HEK293 (cell line): ENCODE results near the gene EPHB1.

Experiments
- CTCF ChIA-PET: fragments of 350-600 bp; formaldehyde crosslinking; extraction: SDS; loops from one replicate; lab custom pipeline; 2021; ENCODE audit warnings: antibody characterized with exemption; lab: Yijun Ruan, JAX
- POLR2A ChIA-PET: fragments of 300-600 bp; formaldehyde crosslinking; extraction: SDS; loops from one replicate; lab custom pipeline; 2020; ENCODE audit warnings: antibody characterized with exemption, inconsistent platforms; lab: Yijun Ruan, JAX
- H3K27ac ChIP-seq: fragments of 200-500 bp; sonication (Bioruptor generic); 2 replicates; pipeline ENCODE4 v1.5.1; 2014; ENCODE audit warnings: low read depth, low read length, control low read depth, inconsistent platforms; ENCODE audit errors: extremely low read depth
- H3K36me3 ChIP-seq, 2 experiments: fragments of 200-500 bp in 1 of 2; sonication (Bioruptor generic) in 1 of 2; 1 replicate in 1 of 2; 2 replicates in 1 of 2; pipeline ENCODE4 v1.5.1; 2014 to 2017; ENCODE audit warnings: inconsistent platforms in 2 of 2, low read length in 2 of 2; ENCODE audit not compliant: control insufficient read depth in 2 of 2, insufficient read depth in 1 of 2
- H3K4me1 ChIP-seq: fragments of 200-500 bp; sonication (Bioruptor generic); 2 replicates; pipeline ENCODE4 v1.5.1; 2014; ENCODE audit warnings: mild to moderate bottlenecking, low read length, inconsistent platforms; ENCODE audit not compliant: control insufficient read depth, insufficient read depth
- H3K4me3 ChIP-seq: 2 replicates; pipeline ENCODE4 v1.5.1; 2011; ENCODE audit warnings: low read depth, mild to moderate bottlenecking, control low read depth, low read length, moderate library complexity
- H3K9me3 ChIP-seq: fragments of 200-500 bp; sonication (Bioruptor generic); 2 replicates; pipeline ENCODE4 v1.5.1; 2014; ENCODE audit warnings: low read depth, low read length, inconsistent platforms; ENCODE audit not compliant: control insufficient read depth, insufficient read depth
- GLIS1 ChIP-seq: fragments of 450-650 bp; formaldehyde crosslinking; IDR thresholded peaks from 2 replicates; pipeline ENCODE4 v1.5.1; 2016; ENCODE audit warnings: missing biosample characterization, missing genetic modification characterization
- PBX3 ChIP-seq: sonication (generic); formaldehyde crosslinking; IDR thresholded peaks from 2 replicates; pipeline ENCODE4 v1.8.1; 2022; ENCODE audit warnings: mild to moderate bottlenecking, moderate library complexity, missing genetic modification reagents
- SALL2 ChIP-seq: fragments of 450-650 bp; formaldehyde crosslinking; IDR thresholded peaks from 2 replicates; pipeline ENCODE4 v1.5.0; 2017; ENCODE audit warnings: missing biosample characterization, mild to moderate bottlenecking, missing genetic modification characterization, borderline replicate concordance
- ZNF112 ChIP-seq: fragments of 450-650 bp; formaldehyde crosslinking; IDR thresholded peaks from 2 replicates; pipeline ENCODE4 v1.5.0; 2017; ENCODE audit warnings: missing biosample characterization, missing genetic modification characterization
- ZNF138 ChIP-seq: fragments of 450-650 bp; formaldehyde crosslinking; IDR thresholded peaks from 2 replicates; pipeline ENCODE4 v1.5.1; 2016; ENCODE audit warnings: missing biosample characterization, missing genetic modification characterization, borderline replicate concordance
- ZNF16 ChIP-seq: fragments of 450-650 bp; formaldehyde crosslinking; IDR thresholded peaks from 2 replicates; pipeline ENCODE4 v1.5.1; 2016; ENCODE audit warnings: low read depth, missing biosample characterization, missing genetic modification characterization
- ZNF174 ChIP-seq: fragments of 450-650 bp; formaldehyde crosslinking; IDR thresholded peaks from 2 replicates; pipeline ENCODE4 v1.5.0; 2017; ENCODE audit warnings: missing biosample characterization, mild to moderate bottlenecking, missing genetic modification characterization
- ZNF184 ChIP-seq: fragments of 450-650 bp; IDR thresholded peaks from 2 replicates; pipeline ENCODE4 v1.5.1; 2018; ENCODE audit warnings: missing biosample characterization, mild to moderate bottlenecking, missing genetic modification characterization
- ZNF302 ChIP-seq: fragments of 450-650 bp; formaldehyde crosslinking; IDR thresholded peaks from 2 replicates; pipeline ENCODE4 v1.5.1; 2016; ENCODE audit warnings: missing biosample characterization, missing genetic modification characterization, low read depth
- ZNF362 ChIP-seq: fragments of 450-650 bp; formaldehyde crosslinking; IDR thresholded peaks from 2 replicates; pipeline ENCODE4 v1.5.1; 2016; ENCODE audit warnings: missing biosample characterization, missing genetic modification characterization
- ZNF398 ChIP-seq: fragments of 450-650 bp; formaldehyde crosslinking; IDR thresholded peaks from 2 replicates; pipeline ENCODE4 v1.5.1; 2017; ENCODE audit warnings: missing biosample characterization, missing genetic modification characterization
- ZNF433 ChIP-seq: fragments of 450-650 bp; formaldehyde crosslinking; IDR thresholded peaks from 2 replicates; pipeline ENCODE4 v1.5.1; 2016; ENCODE audit warnings: missing biosample characterization, missing genetic modification characterization, low read depth
- ZNF530 ChIP-seq: fragments of 450-650 bp; formaldehyde crosslinking; IDR thresholded peaks from 2 replicates; pipeline ENCODE4 v1.5.1; 2016; ENCODE audit warnings: low read depth, missing biosample characterization, missing genetic modification characterization
- ZNF626 ChIP-seq: fragments of 450-650 bp; sonication (Bioruptor Pico); formaldehyde crosslinking; IDR thresholded peaks from 2 replicates; pipeline ENCODE4 v1.5.1; 2018; ENCODE audit warnings: missing biosample characterization, missing genetic modification characterization, inconsistent platforms
- ZNF639 ChIP-seq: fragments of 450-650 bp; formaldehyde crosslinking; IDR thresholded peaks from 2 replicates; pipeline ENCODE4 v1.5.1; 2016; ENCODE audit warnings: missing biosample characterization, missing genetic modification characterization
- ZNF670 ChIP-seq: fragments of 450-650 bp; formaldehyde crosslinking; IDR thresholded peaks from 2 replicates; pipeline ENCODE4 v1.5.1; 2016; ENCODE audit warnings: missing biosample characterization, missing genetic modification characterization, low read depth
- TF ChIP-seq, protein P1 (sequence below): fragments of 450-650 bp; formaldehyde crosslinking; IDR thresholded peaks from 2 replicates; pipeline ENCODE4 v1.5.1; 2016; ENCODE audit warnings: missing biosample characterization, missing genetic modification characterization
- TF ChIP-seq, protein P2 (sequence below): fragments of 450-650 bp; formaldehyde crosslinking; IDR thresholded peaks from 2 replicates; pipeline ENCODE4 v1.5.1; 2017; ENCODE audit warnings: missing biosample characterization, missing genetic modification characterization
- TF ChIP-seq, protein P3 (sequence below): fragments of 450-650 bp; formaldehyde crosslinking; IDR thresholded peaks from 2 replicates; pipeline ENCODE4 v1.5.1; 2017; ENCODE audit warnings: missing biosample characterization, mild to moderate bottlenecking, missing genetic modification characterization, moderate library complexity

The EPHB1 gene

DNA sequence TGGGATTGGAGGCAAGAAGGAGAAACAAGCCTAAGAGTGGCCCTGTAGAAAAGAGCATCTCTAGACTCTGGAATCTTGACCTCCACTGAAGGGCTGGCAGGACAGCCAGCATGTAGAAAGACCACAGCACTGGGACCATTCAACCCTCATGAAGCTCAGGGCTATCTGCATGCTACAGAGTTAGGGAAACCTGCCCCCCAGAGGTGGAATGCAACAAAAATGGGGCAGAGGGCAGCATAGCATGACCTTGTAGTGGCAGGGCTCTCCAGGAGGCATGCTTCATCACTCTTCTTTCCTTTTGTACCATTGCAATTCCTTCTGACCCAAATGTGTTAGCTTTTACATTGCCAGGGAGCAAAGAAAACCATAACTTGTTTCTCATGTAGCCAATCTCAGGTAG, 445.4 kb downstream of the EPHB1 start:
- Histone ChIP-seq H3K4me3 (no peak overlapping the region), H3K27ac (no peak overlapping the region), H3K36me3 (no peaks in the 10 kb centered on the region), H3K4me1 (no peaks in the 10 kb centered on the region), H3K9me3 (no peaks in the 10 kb centered on the region)
- POLR2A ChIA-PET: no interaction called here
- TF ChIP-seq GLIS1 (tag by site-specific recombination) (0 out of 2 replicates have a peak, but pooled peaks have one; percentile 18), ZNF362 (no peak)
- TF ChIP-seq, protein P1, sequence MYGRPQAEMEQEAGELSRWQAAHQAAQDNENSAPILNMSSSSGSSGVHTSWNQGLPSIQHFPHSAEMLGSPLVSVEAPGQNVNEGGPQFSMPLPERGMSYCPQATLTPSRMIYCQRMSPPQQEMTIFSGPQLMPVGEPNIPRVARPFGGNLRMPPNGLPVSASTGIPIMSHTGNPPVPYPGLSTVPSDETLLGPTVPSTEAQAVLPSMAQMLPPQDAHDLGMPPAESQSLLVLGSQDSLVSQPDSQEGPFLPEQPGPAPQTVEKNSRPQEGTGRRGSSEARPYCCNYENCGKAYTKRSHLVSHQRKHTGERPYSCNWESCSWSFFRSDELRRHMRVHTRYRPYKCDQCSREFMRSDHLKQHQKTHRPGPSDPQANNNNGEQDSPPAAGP: no peak
- TF ChIP-seq, protein P2, sequence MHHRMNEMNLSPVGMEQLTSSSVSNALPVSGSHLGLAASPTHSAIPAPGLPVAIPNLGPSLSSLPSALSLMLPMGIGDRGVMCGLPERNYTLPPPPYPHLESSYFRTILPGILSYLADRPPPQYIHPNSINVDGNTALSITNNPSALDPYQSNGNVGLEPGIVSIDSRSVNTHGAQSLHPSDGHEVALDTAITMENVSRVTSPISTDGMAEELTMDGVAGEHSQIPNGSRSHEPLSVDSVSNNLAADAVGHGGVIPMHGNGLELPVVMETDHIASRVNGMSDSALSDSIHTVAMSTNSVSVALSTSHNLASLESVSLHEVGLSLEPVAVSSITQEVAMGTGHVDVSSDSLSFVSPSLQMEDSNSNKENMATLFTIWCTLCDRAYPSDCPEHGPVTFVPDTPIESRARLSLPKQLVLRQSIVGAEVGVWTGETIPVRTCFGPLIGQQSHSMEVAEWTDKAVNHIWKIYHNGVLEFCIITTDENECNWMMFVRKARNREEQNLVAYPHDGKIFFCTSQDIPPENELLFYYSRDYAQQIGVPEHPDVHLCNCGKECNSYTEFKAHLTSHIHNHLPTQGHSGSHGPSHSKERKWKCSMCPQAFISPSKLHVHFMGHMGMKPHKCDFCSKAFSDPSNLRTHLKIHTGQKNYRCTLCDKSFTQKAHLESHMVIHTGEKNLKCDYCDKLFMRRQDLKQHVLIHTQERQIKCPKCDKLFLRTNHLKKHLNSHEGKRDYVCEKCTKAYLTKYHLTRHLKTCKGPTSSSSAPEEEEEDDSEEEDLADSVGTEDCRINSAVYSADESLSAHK (tag by site-specific recombination): no peak
- CTCF ChIA-PET: interaction anchor here (0.7 to 1.2 kb wide), 2 partner anchors 447 to 801 kb away, joined by 3 read pairs; no protein-coding TSS in a partner anchor

DNA sequence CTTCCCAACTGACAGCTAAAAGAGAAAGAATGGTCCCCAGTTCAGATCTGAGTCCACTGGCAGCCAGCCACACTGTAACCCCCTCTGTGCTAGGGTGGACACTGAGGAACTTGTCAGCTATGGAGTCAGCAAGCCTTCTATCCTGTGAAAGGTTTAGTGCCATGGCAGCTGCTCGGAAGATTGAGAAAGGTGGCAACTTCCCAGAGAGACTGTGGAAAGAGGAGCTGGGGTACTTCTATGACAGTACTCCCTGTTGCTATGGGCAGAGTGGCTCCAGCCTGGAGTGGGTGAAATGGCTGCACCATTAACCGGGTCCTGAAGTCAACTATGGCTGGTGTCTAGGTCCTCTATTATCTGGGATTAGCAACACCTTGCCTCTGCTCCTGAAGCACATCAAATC, 447.2 kb downstream of the EPHB1 start:
- no peaks in the 10 kb centered on the region for H3K36me3 ChIP-seq
- POLR2A ChIA-PET: no interaction called here
- no peaks in the 10 kb centered on the region for H3K4me1 ChIP-seq
- CTCF ChIA-PET: interaction anchor here (0.6 to 0.7 kb wide), 2 partner anchors 95 to 370 kb away, joined by 3 read pairs; no protein-coding TSS in a partner anchor
- no peak overlapping the region for H3K4me3 ChIP-seq
- no peak overlapping the region for H3K27ac ChIP-seq
- TF ChIP-seq ZNF174 (tag by site-specific recombination): no peak
- TF ChIP-seq, protein P3, sequence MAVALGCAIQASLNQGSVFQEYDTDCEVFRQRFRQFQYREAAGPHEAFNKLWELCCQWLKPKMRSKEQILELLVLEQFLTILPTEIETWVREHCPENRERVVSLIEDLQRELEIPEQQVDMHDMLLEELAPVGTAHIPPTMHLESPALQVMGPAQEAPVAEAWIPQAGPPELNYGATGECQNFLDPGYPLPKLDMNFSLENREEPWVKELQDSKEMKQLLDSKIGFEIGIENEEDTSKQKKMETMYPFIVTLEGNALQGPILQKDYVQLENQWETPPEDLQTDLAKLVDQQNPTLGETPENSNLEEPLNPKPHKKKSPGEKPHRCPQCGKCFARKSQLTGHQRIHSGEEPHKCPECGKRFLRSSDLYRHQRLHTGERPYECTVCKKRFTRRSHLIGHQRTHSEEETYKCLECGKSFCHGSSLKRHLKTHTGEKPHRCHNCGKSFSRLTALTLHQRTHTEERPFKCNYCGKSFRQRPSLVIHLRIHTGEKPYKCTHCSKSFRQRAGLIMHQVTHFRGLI (tag by site-specific recombination): no peak
- no peak for TF ChIP-seq ZNF639
- no peak for TF ChIP-seq ZNF670 (tag by site-specific recombination)
- TF ChIP-seq PBX3 (CRISPR knock-in tag): no peak
- TF ChIP-seq ZNF626 (tag by site-specific recombination): no peak
- TF ChIP-seq ZNF184: no peak
- TF ChIP-seq GLIS1 (tag by site-specific recombination): no peak
- no peak for TF ChIP-seq SALL2 (tag by site-specific recombination)
- no peak for TF ChIP-seq ZNF530 (tag by site-specific recombination)
- no peak for TF ChIP-seq ZNF302 (tag by site-specific recombination)
- TF ChIP-seq ZNF138: no peak
- no peak for TF ChIP-seq ZNF16 (tag by site-specific recombination)
- TF ChIP-seq ZNF433 (tag by site-specific recombination): no peak
- TF ChIP-seq ZNF112 (tag by site-specific recombination): no peak
- TF ChIP-seq ZNF398 (tag by site-specific recombination): no peak
- TF ChIP-seq, all 188 proteins: peak for 0
- H3K9me3 ChIP-seq: no peaks in the 10 kb centered on the region
